GM10847 (cell line): Measurements from ENCODE around the gene ATP5F1E.

Source experiments
- POLR2A ChIP-seq: IDR thresholded peaks from 2 replicates; pipeline ENCODE4 v1.6.1; 2011; ENCODE audit not compliant: insufficient read length; ENCODE audit errors: extremely low read depth

The ATP5F1E gene

DNA sequence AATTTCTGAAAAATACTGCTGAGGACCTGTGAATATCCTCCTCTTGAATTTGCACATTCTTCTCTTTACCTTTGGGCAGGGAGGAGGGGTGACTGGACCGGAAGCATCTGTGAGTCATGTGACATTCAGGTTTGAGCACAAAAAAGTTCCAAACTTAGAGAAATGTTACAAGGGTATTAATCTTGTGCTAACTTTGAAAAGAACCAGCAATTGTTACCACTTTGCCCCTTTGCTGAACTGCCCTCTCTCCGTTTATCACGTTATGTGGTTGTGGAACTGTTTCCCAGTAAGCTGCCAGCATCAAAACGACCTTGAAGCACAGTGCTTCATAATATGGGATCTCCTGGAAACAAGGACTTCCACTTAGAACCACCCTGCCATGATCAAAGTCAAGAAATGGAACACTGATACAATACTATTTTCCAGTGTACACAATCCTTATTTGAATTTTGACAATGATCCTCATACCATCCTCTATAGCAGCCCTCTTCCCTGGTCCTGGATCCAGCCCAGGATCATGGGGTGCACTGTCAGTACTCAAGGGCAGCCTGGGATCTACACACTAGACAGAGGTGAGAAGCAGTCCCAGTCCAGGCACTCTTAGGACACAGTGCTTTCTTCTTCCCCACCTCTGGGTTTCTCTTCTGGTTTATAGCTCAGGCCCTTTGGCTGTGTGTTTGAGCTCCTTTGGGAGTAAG lies 15.2 kb downstream of the ATP5F1E start:
- no peak for TF ChIP-seq POLR2A

- TF ChIP-seq POLR2A, result no peak
Measured at GRCh38 chr20:59015812-59016711, 16.1 kb downstream of the ATP5F1E start.

DNA sequence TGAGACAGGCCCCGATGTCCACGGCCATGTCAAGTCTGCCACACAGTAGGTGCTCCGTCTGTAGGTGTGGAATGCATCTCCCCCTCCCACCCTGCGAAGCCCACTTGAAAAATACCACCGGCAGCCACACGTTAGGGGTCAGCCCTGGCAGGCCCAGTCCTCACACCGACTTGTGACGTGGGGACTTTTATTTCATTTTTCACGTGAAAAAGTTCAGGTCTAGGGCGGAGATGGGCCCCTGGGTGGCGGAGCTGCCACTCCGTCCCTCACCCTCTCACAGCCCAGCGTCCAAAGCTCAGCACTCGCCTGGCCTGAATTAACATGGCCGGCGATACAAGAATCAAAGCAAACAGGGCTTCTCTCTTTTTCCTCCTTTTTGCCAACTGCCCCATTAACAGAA lies 16.7 kb downstream of the ATP5F1E start:
- TF ChIP-seq POLR2A, result no peak

DNA sequence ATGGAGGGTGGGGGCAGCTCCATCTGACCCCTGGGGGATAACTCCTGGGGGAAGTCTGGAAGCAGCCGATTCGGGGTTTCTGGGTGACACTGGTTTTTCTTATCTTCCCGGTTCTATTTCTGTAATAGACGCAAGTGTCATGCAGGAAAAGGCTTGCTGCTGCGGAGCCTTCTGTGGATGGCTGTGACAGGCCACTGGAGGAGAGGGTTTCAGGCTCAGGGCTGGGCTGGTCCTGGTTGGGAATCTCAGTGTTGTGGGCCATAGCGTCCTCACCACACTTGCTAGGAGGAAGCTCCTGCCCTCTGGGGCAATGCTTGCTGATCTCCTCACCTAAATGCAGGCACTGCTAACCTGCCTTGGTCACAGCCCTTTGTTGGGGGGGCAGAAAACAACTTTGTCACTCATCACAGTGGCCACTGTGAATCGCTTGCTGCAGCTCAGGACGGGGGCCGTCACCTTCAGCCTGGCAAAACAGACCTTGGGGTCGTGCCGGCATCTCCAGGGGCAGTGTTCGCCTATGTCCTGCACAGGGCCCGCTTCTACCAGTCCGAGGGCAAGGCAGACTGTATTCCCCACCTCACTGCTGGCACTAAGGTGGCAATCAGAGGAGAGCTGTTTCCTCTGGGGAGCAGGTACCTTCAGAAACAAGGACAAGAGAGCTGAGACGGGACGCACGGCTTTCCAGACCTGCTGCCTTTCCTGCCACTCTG lies 17.3 kb downstream of the ATP5F1E start:
- TF ChIP-seq POLR2A, result no peak

GRCh38 chr20:59013959-59014608 lies 18.1 kb downstream of the ATP5F1E start:
- TF ChIP-seq POLR2A, result no peak

GRCh38 chr20:59013031-59013951 lies 18.8 kb downstream of the ATP5F1E start:
- no peak for TF ChIP-seq POLR2A

DNA sequence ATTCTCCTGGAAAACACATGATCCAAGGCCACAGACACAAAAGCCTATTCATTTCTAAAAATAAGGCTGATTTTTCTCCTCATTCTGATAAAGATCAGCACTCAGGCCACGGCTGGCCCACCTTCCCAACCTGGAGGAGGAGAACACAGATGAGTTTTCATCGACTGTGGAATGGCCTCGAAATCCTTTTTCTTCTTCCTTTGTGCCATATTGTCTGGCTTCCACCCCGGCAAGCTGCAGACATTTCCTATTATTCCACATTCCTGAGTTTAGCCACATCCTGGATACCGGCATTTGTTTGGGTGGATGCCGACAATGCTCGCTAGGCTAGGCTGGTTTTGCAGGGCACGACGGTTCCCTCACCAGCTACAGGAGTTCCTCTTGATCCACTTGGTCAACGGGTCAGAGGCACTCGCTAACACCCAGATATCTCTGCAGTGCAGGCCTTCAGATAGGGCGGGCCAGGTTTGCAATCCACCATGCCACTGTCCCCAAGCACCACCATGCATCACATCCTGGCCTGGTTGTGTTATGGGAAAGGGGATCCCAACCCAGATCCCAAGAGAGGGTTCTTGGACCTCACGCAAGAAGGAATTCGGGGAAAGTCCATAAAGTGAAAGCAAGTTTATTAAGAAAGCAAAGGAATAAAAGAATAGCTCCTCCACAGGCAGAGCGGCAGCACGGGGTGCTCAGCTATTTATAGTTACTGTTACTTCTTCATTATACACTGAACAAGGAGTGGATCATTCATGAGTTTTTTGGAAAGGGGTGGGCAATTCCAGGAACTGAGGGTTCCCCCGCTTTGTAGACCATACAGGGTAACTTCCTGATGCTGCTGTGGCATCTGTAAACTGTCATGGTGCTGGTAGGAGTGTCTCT lies 20.9 kb downstream of the ATP5F1E start:
- TF ChIP-seq POLR2A, result no peak

- no peak for TF ChIP-seq POLR2A
Measured at GRCh38 chr20:59010321-59010994, 21.7 kb downstream of the ATP5F1E start.

GRCh38 chr20:59008715-59009336 lies 23.3 kb downstream of the ATP5F1E start:
- TF ChIP-seq POLR2A, result no peak

DNA sequence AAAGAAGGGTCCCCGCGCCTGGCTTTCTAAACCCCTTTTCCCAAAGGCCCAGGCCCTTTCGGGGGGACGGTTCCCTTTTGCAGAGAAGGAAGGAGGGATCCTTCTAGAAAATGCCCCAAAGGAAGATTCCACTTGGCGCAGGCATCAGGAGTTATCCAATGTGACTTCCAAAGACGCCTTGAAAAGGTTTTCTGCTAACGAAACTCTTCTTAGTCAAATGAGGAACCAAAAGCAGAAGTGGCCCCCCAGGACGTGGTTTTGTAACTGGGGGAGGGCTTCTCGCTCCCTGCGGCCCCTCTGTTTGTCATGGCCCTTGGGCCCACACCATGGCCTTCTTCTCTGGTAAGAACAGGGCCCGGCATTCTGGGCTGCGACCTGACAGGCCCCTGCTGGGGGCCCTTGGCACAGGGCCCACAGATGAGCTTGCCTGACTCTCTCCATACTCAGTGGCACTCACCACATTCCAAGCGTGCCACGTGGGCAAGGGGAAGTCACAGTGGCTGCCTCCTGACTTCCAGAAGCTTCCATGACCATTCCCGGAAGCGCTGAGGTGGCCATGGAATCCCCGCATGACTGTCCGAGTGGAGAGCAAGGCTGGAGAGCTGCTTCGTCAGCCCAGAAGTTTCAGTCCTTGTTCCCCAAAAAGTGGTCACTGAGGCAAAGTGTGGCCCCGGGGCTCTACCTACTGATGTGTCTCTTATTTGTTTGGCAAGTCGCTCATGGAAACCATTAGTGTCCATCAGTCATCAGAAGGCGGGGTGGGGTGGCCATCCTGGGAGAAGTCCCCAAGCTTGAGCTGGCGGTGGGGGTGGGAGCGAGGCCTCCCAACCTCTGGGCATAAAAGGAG lies 24.2 kb downstream of the ATP5F1E start:
- TF ChIP-seq POLR2A, result no peak

GRCh38 chr20:59006864-59007664 lies 25.1 kb downstream of the ATP5F1E start, which contains the start of gene CTSZ:
Gene CTSZ, minus strand, starts transcription at chr20:59007254. Its CDS starts 126 bp downstream, at chr20:59007128.
- peak; percentile 55 for TF ChIP-seq POLR2A
